Gastrocnemius medialis (tissue), 4 donors: ENCODE data around the gene GPR42. TPM values are rescaled to one million over a fixed set of nuclear protein-coding genes. Genes with fewer than 3 reads are reported as not detected.

ENCODE experiments used
- ATAC-seq, 2 donors: fragments of 150-250 bp; one replicate each; pipeline ENCODE4 v1.9.1; 2016
- DNase-seq, 2 donors: peaks; one replicate each; pipeline ENCODE4 v3.0.0-alpha.2; 2019
- H3K27ac ChIP-seq, 4 donors: fragments of 200-600 bp; sonication (generic); 1 replicate in 1 of 4; 2 replicates in 3 of 4; pipeline ENCODE4 v1.5.1; 2016 to 2018; ENCODE audit warnings: mild to moderate bottlenecking in 2 of 4, moderate library complexity in 1 of 4
- H3K27me3 ChIP-seq, 3 donors: fragments of 200-600 bp; sonication (generic) in 2 of 3; 1 replicate in 1 of 3; 2 replicates in 2 of 3; pipeline versions ENCODE4 v1.5.1 to v1.6.0; 2016 to 2019; ENCODE audit warnings: mild to moderate bottlenecking in 1 of 3, moderate library complexity in 1 of 3
- H3K36me3 ChIP-seq, 2 donors: fragments of 200-600 bp; sonication (generic) in 1 of 2; one replicate each; pipeline ENCODE4 v1.5.1; 2017 to 2018
- H3K4me1 ChIP-seq, 2 donors: fragments of 200-600 bp; sonication (generic) in 1 of 2; one replicate each; pipeline ENCODE4 v1.5.1; 2016 to 2017; ENCODE audit warnings: mild to moderate bottlenecking in 2 of 2
- H3K4me3 ChIP-seq, 4 donors: fragments of 200-600 bp; sonication (generic) in 3 of 4; 1 replicate in 1 of 4; 2 replicates in 3 of 4; pipeline ENCODE4 v1.5.1; 2016 to 2019; ENCODE audit warnings: mild to moderate bottlenecking in 2 of 4
- H3K9me3 ChIP-seq, 3 donors: fragments of 200-600 bp; sonication (generic) in 2 of 3; 1 replicate in 1 of 3; 2 replicates in 2 of 3; pipeline ENCODE4 v1.5.1; 2016 to 2019
- POLR2A ChIP-seq, 2 donors: fragments of 450-650 bp; IDR thresholded peaks; one replicate each; pipeline ENCODE4 v1.6.1; 2017; ENCODE audit warnings: antibody characterized with exemption in 2 of 2, mild to moderate bottlenecking in 2 of 2, moderate library complexity in 2 of 2
- in situ Hi-C, 4 donors: fragments of 200-750 bp; cut with MboI; loops; one replicate each; pipeline versions ENCODE4 v1.15.0 to v1.8.0; 2017; ENCODE audit warnings: low sequenced_read_pairs in 4 of 4
- intact Hi-C: fragments of 100-400 bp; cut with DNase I; formaldehyde crosslinking; loops from one replicate; pipeline ENCODE4 v1.15.1; 2023; ENCODE audit warnings: low total_unique reads
- total RNA-seq, 4 donors: library from RNA; depleted of rRNA; stranded (reverse); fragments of >200 nt; gene quantifications; one replicate each; pipeline versions ENCODE4 v1.1.0 to v1.2.3, GENCODE V29; 2016
- TF ChIP-seq, protein P1 (sequence below), 5 experiments: fragments of 450-650 bp in 3 of 5; fragments of 200-600 bp in 2 of 5; sonication (generic) in 2 of 5; IDR thresholded peaks in 4 of 5; conservative IDR thresholded peaks in 1 of 5; 1 replicate in 4 of 5; 2 replicates in 1 of 5; pipeline ENCODE4 v1.5.1; 2016 to 2019; ENCODE audit warnings: antibody characterized with exemption in 5 of 5, mild to moderate bottlenecking in 3 of 5, moderate library complexity in 3 of 5

The GPR42 gene
- total RNA-seq, 4 donors from 2014 or later: not detected

DNA sequence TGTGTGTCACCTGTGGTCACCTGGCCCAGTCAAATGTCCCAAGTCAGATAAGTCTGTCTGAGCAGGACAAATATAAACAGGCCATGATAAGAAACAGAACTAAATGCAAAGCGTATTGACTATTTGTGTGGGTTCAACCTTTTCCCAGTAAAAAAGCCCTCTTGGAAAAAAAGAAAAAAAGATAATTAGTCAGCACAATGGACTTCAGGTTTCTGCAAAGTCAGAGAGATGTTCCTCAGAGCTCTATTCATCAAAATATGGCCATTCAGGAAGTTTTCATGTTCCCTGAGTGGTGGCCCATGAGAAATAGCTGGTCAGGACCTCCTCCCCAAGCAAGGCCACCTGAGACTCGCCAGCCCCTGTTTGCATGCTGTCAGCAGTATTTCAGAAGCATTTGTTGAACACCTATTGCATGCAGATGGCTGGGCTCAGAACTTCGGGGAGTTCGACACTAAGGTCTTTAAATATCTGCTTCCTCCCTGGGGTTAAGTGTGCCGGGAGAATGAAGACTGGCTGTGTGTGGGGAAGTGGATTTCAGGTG lies 9.9 kb upstream of the GPR42 start:
- no peaks in the 10 kb centered on the region for H3K36me3 ChIP-seq

DNA sequence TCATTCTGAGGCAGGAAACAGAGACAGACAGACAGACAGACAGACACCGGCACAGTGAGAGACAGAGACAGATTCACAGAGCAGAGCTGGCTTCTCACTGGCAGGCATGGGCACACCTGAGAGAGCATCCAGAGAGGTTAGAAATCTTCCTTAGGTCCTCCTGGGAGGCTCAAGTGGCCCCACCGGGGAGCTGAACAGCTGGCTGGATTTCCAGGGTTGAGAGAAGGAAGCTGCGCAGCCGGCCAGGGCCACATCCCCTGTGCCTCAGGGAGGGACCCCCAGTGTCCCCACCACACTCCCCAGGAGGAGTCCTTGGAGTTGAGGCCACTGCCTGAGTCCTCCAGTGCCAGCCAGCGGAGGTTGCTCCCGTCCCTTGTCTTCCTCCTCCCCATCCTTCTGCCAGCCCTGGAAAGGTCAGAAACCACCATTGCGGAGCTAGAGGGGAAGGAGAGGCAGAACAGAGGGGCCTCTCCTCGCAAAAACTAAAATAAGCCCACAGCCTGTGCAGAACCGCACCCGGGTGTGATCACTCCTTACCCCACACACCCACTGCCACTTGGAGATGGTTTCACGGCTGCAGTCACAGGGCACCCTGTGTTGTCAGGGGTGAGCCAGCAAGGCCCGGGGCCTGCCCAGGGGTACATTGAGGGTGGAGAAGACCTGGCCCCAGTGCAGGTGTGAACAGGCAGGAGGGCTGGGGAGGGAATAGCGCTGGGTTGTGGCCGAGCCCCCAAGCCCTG lies 8.4 kb upstream of the GPR42 start:
- no peaks in the 10 kb centered on the region for H3K9me3 ChIP-seq
- no peak overlapping the region for H3K27ac ChIP-seq
- no peaks in the 10 kb centered on the region for H3K27me3 ChIP-seq
- DNase-seq: no peak
- H3K4me1 ChIP-seq: no peaks in the 10 kb centered on the region
- H3K4me3 ChIP-seq: no peak overlapping the region
- no peak for TF ChIP-seq POLR2A (IDR thresholded peaks at IDR 0.05)
- TF ChIP-seq, protein P1, sequence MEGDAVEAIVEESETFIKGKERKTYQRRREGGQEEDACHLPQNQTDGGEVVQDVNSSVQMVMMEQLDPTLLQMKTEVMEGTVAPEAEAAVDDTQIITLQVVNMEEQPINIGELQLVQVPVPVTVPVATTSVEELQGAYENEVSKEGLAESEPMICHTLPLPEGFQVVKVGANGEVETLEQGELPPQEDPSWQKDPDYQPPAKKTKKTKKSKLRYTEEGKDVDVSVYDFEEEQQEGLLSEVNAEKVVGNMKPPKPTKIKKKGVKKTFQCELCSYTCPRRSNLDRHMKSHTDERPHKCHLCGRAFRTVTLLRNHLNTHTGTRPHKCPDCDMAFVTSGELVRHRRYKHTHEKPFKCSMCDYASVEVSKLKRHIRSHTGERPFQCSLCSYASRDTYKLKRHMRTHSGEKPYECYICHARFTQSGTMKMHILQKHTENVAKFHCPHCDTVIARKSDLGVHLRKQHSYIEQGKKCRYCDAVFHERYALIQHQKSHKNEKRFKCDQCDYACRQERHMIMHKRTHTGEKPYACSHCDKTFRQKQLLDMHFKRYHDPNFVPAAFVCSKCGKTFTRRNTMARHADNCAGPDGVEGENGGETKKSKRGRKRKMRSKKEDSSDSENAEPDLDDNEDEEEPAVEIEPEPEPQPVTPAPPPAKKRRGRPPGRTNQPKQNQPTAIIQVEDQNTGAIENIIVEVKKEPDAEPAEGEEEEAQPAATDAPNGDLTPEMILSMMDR (IDR thresholded peaks at IDR 0.05 in 4 of 5, conservative IDR thresholded peaks at IDR 0.05 in 1 of 5): no peak
- in situ Hi-C loops (no loop called here), intact Hi-C loops (no loop called here)
- H3K36me3 ChIP-seq: no peaks in the 10 kb centered on the region
- no peak for ATAC-seq

More for the DNA sequence above, 9.9 kb upstream of the GPR42 start:
- Histone ChIP-seq H3K4me3 (no peak overlapping the region), H3K9me3 (no peaks in the 10 kb centered on the region), H3K27ac (no peak overlapping the region), H3K27me3 (no peaks in the 10 kb centered on the region), H3K4me1 (no peaks in the 10 kb centered on the region)
- DNase-seq (no peak), ATAC-seq (no peak)
- in situ Hi-C loops (no loop called here), intact Hi-C loops (no loop called here)
- TF ChIP-seq, protein P1 (IDR thresholded peaks at IDR 0.05 in 4 of 5, conservative IDR thresholded peaks at IDR 0.05 in 1 of 5): no peak
- TF ChIP-seq POLR2A (IDR thresholded peaks at IDR 0.05): no peak

DNA sequence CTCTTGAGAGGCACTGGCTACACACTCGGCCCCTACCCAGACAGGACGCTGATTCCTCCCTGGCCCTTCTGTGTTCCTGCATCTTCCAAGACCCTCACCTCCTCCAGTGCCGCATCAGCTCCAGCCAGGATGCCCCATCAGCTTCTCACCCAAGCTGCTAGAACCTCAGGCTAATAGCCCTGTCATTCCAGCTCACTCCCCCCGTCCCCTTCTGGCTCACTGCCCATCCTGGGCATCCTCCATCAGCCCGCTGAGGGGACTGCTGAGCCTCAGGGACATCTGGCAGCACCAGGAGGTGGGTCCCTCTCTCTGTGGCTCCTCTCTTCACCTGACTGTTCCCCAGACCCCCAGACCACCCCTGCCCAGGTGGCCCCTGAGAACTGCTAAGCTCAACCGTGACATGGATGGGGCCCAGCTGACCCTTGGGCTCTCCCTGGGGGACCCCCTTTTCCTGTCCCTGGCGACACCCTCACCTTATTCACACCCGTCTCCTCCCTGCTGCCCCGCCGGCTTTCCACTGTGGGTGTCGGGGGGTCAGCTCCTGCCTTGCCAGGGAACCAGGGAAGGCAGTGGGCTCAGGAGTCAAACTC lies 7.8 kb upstream of the GPR42 start:
- no peak for DNase-seq
- H3K9me3 ChIP-seq: no peaks in the 10 kb centered on the region
- no peak overlapping the region for H3K4me3 ChIP-seq
- in situ Hi-C loops: no loop called here
- H3K36me3 ChIP-seq: no peaks in the 10 kb centered on the region
- no peak for ATAC-seq
- no peak overlapping the region for H3K27ac ChIP-seq
- no peaks in the 10 kb centered on the region for H3K27me3 ChIP-seq
- H3K4me1 ChIP-seq: no peaks in the 10 kb centered on the region
- intact Hi-C loops: no loop called here
- TF ChIP-seq POLR2A (IDR thresholded peaks at IDR 0.05): no peak
- TF ChIP-seq, protein P1 (IDR thresholded peaks at IDR 0.05 in 4 of 5, conservative IDR thresholded peaks at IDR 0.05 in 1 of 5): no peak

DNA sequence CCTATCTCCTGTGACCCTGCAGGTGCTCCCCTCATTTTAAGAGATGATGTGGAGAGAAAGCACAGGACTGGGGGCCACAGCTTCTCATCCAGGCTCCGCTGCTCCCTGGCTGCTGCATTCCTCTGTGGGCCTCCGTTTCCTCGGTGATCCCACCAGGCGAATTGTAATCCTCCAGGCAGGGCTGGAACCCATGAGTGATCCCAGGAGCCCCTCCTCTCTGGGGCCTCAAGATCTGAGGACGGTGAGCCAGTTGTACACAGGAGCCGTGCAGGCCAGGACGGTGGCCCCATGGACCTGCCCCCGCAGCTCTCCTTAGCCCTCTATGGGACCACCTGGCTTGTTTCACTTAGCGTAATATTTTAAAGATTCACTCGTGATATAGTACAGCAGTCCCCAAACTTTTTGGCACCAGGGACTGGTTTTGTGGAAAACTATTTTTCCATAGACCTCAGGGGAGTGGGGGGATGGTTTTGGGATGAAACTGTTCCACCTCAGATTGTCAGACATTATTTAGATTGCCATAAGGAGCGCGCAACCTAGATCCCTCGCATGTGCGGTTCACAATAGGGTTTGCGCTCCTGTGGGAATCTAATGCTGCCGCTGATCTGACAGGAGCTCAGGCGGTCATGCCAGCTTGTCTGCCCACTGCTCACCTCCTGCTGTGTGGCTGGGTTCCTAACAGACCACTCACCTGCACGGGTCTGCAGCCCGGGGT lies 7.0 kb upstream of the GPR42 start:
- intact Hi-C loops (no loop called here), in situ Hi-C loops (no loop called here)
- Histone ChIP-seq H3K9me3 (no peaks in the 10 kb centered on the region), H3K36me3 (no peaks in the 10 kb centered on the region), H3K4me3 (no peak overlapping the region), H3K4me1 (no peaks in the 10 kb centered on the region), H3K27ac (no peak overlapping the region), H3K27me3 (peaks cover 0 to 1% (median 0%) of the 10 kb centered on the region in 3 donors)
- ATAC-seq (no peak), DNase-seq (no peak)
- TF ChIP-seq, protein P1 (IDR thresholded peaks at IDR 0.05 in 4 of 5, conservative IDR thresholded peaks at IDR 0.05 in 1 of 5): no peak
- TF ChIP-seq POLR2A (IDR thresholded peaks at IDR 0.05): no peak
